ENCODE results near the gene PLCH1. TPM values are rescaled to one million over a fixed set of nuclear protein-coding genes. Genes with fewer than 3 reads are reported as not detected.

Gene PLCH1
- total and polyA plus RNA-seq, 2 donors (not counting 1 experiment from before 2014, with no cell fraction given): under 0.01 to 0.03 TPM

DNA sequence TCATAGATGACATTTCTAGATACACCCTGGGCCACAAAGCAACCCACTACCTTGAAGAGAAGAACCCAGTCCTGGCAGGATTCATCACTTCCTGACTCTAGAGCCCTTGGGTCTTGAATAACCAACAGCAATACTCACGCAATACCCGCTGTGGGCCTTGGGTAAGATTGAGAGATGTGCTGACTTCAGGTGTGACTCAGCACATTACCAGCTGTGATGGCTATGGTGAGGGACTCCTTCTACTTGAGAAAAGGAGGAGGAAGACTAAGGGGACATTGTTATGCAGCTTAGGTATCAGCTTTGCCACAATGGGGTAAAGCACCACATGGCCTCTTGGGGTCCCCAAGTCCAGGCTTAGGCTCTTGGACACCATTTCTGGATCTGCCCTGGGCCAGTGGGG lies 46.3 kb upstream of the PLCH1 start:
- no peak for TF ChIP-seq EZH2 (IDR thresholded peaks at IDR 0.05; ENCODE audit: low read length, missing control alignments)
- TF ChIP-seq, protein P1, sequence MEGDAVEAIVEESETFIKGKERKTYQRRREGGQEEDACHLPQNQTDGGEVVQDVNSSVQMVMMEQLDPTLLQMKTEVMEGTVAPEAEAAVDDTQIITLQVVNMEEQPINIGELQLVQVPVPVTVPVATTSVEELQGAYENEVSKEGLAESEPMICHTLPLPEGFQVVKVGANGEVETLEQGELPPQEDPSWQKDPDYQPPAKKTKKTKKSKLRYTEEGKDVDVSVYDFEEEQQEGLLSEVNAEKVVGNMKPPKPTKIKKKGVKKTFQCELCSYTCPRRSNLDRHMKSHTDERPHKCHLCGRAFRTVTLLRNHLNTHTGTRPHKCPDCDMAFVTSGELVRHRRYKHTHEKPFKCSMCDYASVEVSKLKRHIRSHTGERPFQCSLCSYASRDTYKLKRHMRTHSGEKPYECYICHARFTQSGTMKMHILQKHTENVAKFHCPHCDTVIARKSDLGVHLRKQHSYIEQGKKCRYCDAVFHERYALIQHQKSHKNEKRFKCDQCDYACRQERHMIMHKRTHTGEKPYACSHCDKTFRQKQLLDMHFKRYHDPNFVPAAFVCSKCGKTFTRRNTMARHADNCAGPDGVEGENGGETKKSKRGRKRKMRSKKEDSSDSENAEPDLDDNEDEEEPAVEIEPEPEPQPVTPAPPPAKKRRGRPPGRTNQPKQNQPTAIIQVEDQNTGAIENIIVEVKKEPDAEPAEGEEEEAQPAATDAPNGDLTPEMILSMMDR (conservative IDR thresholded peaks at IDR 0.05 in 1 of 2, IDR thresholded peaks at IDR 0.05 in 1 of 2; ENCODE audit: low read depth in 1 of 2, low read length in 2 of 2): no peak
- Histone ChIP-seq H3K4me1 (ENCODE audit: control insufficient read depth, extremely low read depth, insufficient read depth, low read length) (no peaks in the 10 kb centered on the region), H3K9ac (ENCODE audit: insufficient read depth, low read length) (no peak overlapping the region), H3K4me2 (ENCODE audit: extremely low read depth, insufficient read depth, low read length) (no peak overlapping the region), H3K36me3 (ENCODE audit: control insufficient read depth, insufficient read depth, low read length) (no peaks in the 10 kb centered on the region), H3K79me2 (ENCODE audit: control insufficient read depth, insufficient read depth, low read length) (no peaks in the 10 kb centered on the region), H2AFZ (ENCODE audit: low read length) (no peak overlapping the region), H3K27ac (ENCODE audit: insufficient read depth, low read length) (no peak overlapping the region), H3K4me3 (replicated peaks in 1 of 4; ENCODE audit: control extremely low read depth in 1 of 4, insufficient read depth in 1 of 4, low read depth in 3 of 4, low read length in 4 of 4) (no peak overlapping the region), H3K27me3 (ENCODE audit: control insufficient read depth, insufficient read depth, low read length) (no peaks in the 10 kb centered on the region), H4K20me1 (ENCODE audit: control insufficient read depth, extremely low read depth, insufficient read depth, low read length) (no peaks in the 10 kb centered on the region), H3K9me3 (ENCODE audit: control insufficient read depth, insufficient read depth, low read depth, low read length) (no peaks in the 10 kb centered on the region)
- peak; percentile 20 to 23 for DNase-seq (ENCODE audit: low read depth in 2 of 2)

DNA sequence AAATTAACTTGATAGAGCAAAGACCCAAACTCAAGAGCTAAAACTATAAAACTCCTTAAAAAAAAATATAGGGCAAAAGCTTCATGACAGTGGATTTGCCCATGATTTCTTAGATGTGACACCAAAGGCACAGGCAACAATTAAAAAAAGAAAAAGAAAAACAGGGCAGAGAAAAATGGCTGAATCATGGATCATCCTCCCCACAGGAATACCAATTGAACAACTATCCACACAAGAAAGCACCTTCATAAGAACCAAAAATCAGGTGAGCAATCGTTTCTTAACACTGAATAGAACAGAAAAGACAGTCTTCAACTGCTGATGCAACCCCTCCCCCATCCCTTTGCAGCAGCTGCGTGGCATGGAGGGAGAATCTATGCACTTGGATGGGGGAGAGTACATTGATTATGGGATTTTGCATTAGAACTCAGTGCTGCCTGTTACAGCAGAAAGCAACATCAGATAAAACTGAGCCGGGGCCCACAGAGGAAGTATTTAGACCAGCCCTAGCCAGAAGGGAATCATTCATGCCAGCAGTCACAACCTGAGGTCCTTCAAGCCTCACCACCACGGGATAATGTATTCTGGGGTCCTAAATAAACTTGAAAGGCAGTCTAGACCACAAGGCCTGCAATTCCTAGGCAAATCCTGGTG lies 45.5 kb upstream of the PLCH1 start:
- Histone ChIP-seq H3K9ac (ENCODE audit: insufficient read depth, low read length) (no peak overlapping the region), H3K4me1 (ENCODE audit: control insufficient read depth, extremely low read depth, insufficient read depth, low read length) (no peaks in the 10 kb centered on the region), H3K4me2 (ENCODE audit: extremely low read depth, insufficient read depth, low read length) (no peak overlapping the region), H3K9me3 (ENCODE audit: control insufficient read depth, insufficient read depth, low read depth, low read length) (no peaks in the 10 kb centered on the region), H3K79me2 (ENCODE audit: control insufficient read depth, insufficient read depth, low read length) (no peaks in the 10 kb centered on the region), H2AFZ (ENCODE audit: low read length) (no peak overlapping the region), H3K36me3 (ENCODE audit: control insufficient read depth, insufficient read depth, low read length) (no peaks in the 10 kb centered on the region), H4K20me1 (ENCODE audit: control insufficient read depth, extremely low read depth, insufficient read depth, low read length) (no peaks in the 10 kb centered on the region), H3K27me3 (ENCODE audit: control insufficient read depth, insufficient read depth, low read length) (no peaks in the 10 kb centered on the region), H3K4me3 (replicated peaks in 1 of 4; ENCODE audit: control extremely low read depth in 1 of 4, insufficient read depth in 1 of 4, low read depth in 3 of 4, low read length in 4 of 4) (no peak overlapping the region), H3K27ac (ENCODE audit: insufficient read depth, low read length) (no peak overlapping the region)
- no peak for DNase-seq (ENCODE audit: low read depth in 2 of 2)
- TF ChIP-seq, protein P1 (conservative IDR thresholded peaks at IDR 0.05 in 1 of 2, IDR thresholded peaks at IDR 0.05 in 1 of 2; ENCODE audit: low read depth in 1 of 2, low read length in 2 of 2): no peak
- no peak for TF ChIP-seq EZH2 (IDR thresholded peaks at IDR 0.05; ENCODE audit: low read length, missing control alignments)

DNA sequence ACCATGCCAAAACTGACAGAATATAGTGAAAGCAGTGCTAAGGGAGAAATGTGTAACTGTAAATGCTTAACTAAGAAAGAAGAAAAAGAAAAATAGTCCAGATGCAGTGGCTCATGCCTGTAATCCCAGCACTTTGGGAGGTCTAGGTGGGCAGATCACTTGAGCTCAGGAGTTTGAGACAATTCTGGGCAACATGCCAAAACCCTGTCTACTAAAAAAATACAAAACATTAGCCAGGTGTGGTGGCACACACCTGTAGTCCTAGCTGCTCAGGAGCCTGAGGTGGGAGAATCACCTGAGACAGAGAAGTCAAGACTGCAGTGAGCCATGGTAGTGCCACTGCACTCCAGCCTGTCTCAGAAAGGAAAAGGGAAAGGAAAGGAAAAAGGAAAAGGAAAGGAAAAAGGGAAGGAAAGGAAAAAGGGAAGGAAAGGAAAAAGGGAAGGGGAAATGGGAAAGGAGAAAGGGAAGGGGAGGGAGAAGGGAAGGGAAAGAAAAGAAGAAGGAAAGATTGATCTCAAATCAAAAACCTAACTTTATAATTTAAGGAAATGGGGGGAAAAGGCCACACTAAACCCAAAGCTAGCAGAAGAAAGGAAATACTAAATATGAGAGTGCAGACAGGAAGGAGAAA lies 40.9 kb upstream of the PLCH1 start:
- Histone ChIP-seq H3K4me2 (ENCODE audit: extremely low read depth, insufficient read depth, low read length) (no peak overlapping the region), H3K4me3 (replicated peaks in 1 of 4; ENCODE audit: control extremely low read depth in 1 of 4, insufficient read depth in 1 of 4, low read depth in 3 of 4, low read length in 4 of 4) (no peak overlapping the region), H2AFZ (ENCODE audit: low read length) (no peak overlapping the region), H3K79me2 (ENCODE audit: control insufficient read depth, insufficient read depth, low read length) (no peaks in the 10 kb centered on the region), H3K9me3 (ENCODE audit: control insufficient read depth, insufficient read depth, low read depth, low read length) (no peaks in the 10 kb centered on the region), H3K36me3 (ENCODE audit: control insufficient read depth, insufficient read depth, low read length) (no peaks in the 10 kb centered on the region), H3K4me1 (ENCODE audit: control insufficient read depth, extremely low read depth, insufficient read depth, low read length) (no peaks in the 10 kb centered on the region), H3K27me3 (ENCODE audit: control insufficient read depth, insufficient read depth, low read length) (no peaks in the 10 kb centered on the region), H3K9ac (ENCODE audit: insufficient read depth, low read length) (no peak overlapping the region), H4K20me1 (ENCODE audit: control insufficient read depth, extremely low read depth, insufficient read depth, low read length) (no peaks in the 10 kb centered on the region), H3K27ac (ENCODE audit: insufficient read depth, low read length) (no peak overlapping the region)
- no peak for TF ChIP-seq EZH2 (IDR thresholded peaks at IDR 0.05; ENCODE audit: low read length, missing control alignments)
- TF ChIP-seq, protein P1 (conservative IDR thresholded peaks at IDR 0.05 in 1 of 2, IDR thresholded peaks at IDR 0.05 in 1 of 2; ENCODE audit: low read depth in 1 of 2, low read length in 2 of 2): no peak
- DNase-seq (ENCODE audit: low read depth in 2 of 2): no peak
